Left ventricle myocardium superior (tissue), 1 donor: Measurements from ENCODE around the gene ANAPC7. TPM values are rescaled to one million over a fixed set of nuclear protein-coding genes. Genes with fewer than 3 reads are reported as not detected.
A peak's percentile ranks its signal among the peaks of the same experiment; 100 is the strongest.
"Not testable (repeated sequence)": the region's sequence is repeated elsewhere in the genome, so short reads cannot be mapped to it uniquely, and the experiment has no call there.

Source experiments
- ATAC-seq: fragments of 200-7000 bp; cut with Tn5 transposase; one replicate; pipeline ENCODE4 v1.9.1; 2020; ENCODE audit warnings: mild to moderate bottlenecking, moderate library complexity
- DNase-seq: peaks from one replicate; pipeline ENCODE4 v3.0.0-alpha.2; 2020
- intact Hi-C: fragments of 100-400 bp; cut with micrococcal nuclease; formaldehyde crosslinking; loops from one replicate; pipeline ENCODE4 v1.11.0; 2022
- total RNA-seq: library from RNA; stranded (reverse); fragmentation: NEBNext Ultra II Directional; extraction: Animal tissue kit (Norgen Biotek cat#: 25700); gene quantifications from one replicate; pipeline ENCODE4 v1.2.1, GENCODE V29; 2021
- donor health status: DM: no; HTN: yes; CAD: no; lungs with severe emphysema.

Gene ANAPC7
- total RNA-seq, 1 donor from 2014 or later: 31.8 TPM

GRCh38 chr12:110379631-110380030 lies 23.9 kb downstream of the ANAPC7 start:
- ATAC-seq (no peak), DNase-seq (no peak)
- intact Hi-C loops: no loop called here

GRCh38 chr12:110379197-110379596 lies 24.3 kb downstream of the ANAPC7 start:
- no peak for ATAC-seq
- intact Hi-C loops: no loop called here
- no peak for DNase-seq

- ATAC-seq, DNase-seq, intact Hi-C loops: not testable (repeated sequence)
These were observed 25.2 kb downstream of the ANAPC7 start for GRCh38 chr12:110378131-110378790.

- ATAC-seq (peak; percentile 4), DNase-seq (no peak)
- intact Hi-C loops: no loop called here
These were observed 29.4 kb downstream of the ANAPC7 start for GRCh38 chr12:110373962-110374611.

- ATAC-seq: peak; percentile 11
- intact Hi-C loops: no loop called here
These were observed 30.1 kb downstream of the ANAPC7 start for GRCh38 chr12:110373425-110373824.

GRCh38 chr12:110373025-110373424 lies 30.5 kb downstream of the ANAPC7 start:
- intact Hi-C loops: no loop called here
- peak; percentile 80 for ATAC-seq
- peak; percentile 54 for DNase-seq

More at GRCh38 chr12:110373425-110373824, 30.1 kb downstream of the ANAPC7 start:
- no peak for DNase-seq

- ATAC-seq: no peak
- intact Hi-C loops: no loop called here
- DNase-seq: no peak
These were observed 31.5 kb downstream of the ANAPC7 start for GRCh38 chr12:110372056-110372425.

- intact Hi-C loops: no loop called here
- DNase-seq (no peak), ATAC-seq (no peak)
These were observed 32.0 kb downstream of the ANAPC7 start for GRCh38 chr12:110371408-110372055.

GRCh38 chr12:110370732-110371231 lies 32.7 kb downstream of the ANAPC7 start:
- no peak for ATAC-seq

GRCh38 chr12:110369992-110370391 lies 33.5 kb downstream of the ANAPC7 start:
- DNase-seq (no peak), ATAC-seq (no peak)
- intact Hi-C loops: no loop called here

More at GRCh38 chr12:110370732-110371231, 32.7 kb downstream of the ANAPC7 start:
- intact Hi-C loops: no loop called here
- DNase-seq: no peak

GRCh38 chr12:110367181-110367864 lies 36.2 kb downstream of the ANAPC7 start:
- intact Hi-C loops: no loop called here
- DNase-seq (no peak), ATAC-seq (no peak)

- intact Hi-C loops: no loop called here
- ATAC-seq (no peak), DNase-seq (no peak)
These were observed 37.0 kb downstream of the ANAPC7 start for GRCh38 chr12:110366321-110367142.

- no peak for DNase-seq
- ATAC-seq: no peak
- intact Hi-C loops: no loop called here
These were observed 37.8 kb downstream of the ANAPC7 start for GRCh38 chr12:110365489-110366320.

- no peak for ATAC-seq
- intact Hi-C loops: no loop called here
- DNase-seq: no peak
These were observed 42.3 kb downstream of the ANAPC7 start for GRCh38 chr12:110361216-110361615.

- intact Hi-C loops, ATAC-seq, DNase-seq: not testable (repeated sequence)
These were observed 45.0 kb downstream of the ANAPC7 start for GRCh38 chr12:110358384-110359097.

- DNase-seq (no peak), ATAC-seq (no peak)
- intact Hi-C loops: no loop called here
These were observed 48.4 kb downstream of the ANAPC7 start for GRCh38 chr12:110355073-110355472.

- ATAC-seq (peak; percentile 4), DNase-seq (no peak)
- intact Hi-C loops: no loop called here
These were observed 49.2 kb downstream of the ANAPC7 start for GRCh38 chr12:110354172-110354780.
